Upper lobe of left lung (tissue), 4 donors: ENCODE measurements around the gene TMC3.

Source experiments
- CTCF ChIP-seq, 6 experiments: fragments of 450-650 bp in 4 of 6; fragments of 200-600 bp in 2 of 6; sonication (generic) in 2 of 6; IDR thresholded peaks; one replicate each; pipeline ENCODE4 v1.5.1; 2016 to 2019; ENCODE audit warnings: antibody characterized with exemption in 6 of 6
- POLR2A ChIP-seq, 4 donors: fragments of 450-650 bp; IDR thresholded peaks; one replicate each; pipeline ENCODE4 v1.5.1; 2016 to 2017; ENCODE audit warnings: antibody characterized with exemption in 4 of 4, mild to moderate bottlenecking in 2 of 4
- POLR2AphosphoS5 ChIP-seq, 2 donors: sonication (generic); formaldehyde crosslinking; IDR thresholded peaks; one replicate each; pipeline ENCODE4 v1.5.1; 2017; ENCODE audit warnings: antibody characterized with exemption in 2 of 2

GRCh38 chr15:81380203-81380602 is 6.2 kb upstream of the TMC3 start:
- no peak for TF ChIP-seq CTCF (IDR thresholded peaks at IDR 0.05)
- no peak for TF ChIP-seq POLR2A (IDR thresholded peaks at IDR 0.05)
- no peak for TF ChIP-seq POLR2AphosphoS5 (IDR thresholded peaks at IDR 0.05)
